ENCODE results near the gene GRIA3.
"Not testable (repeated sequence)": the region's sequence is repeated elsewhere in the genome, so short reads cannot be mapped to it uniquely, and the experiment has no call there.

GRCh38 chrX:123530726-123531125, 346.6 kb downstream of the GRIA3 start:
- TF ChIP-seq CTCF (IDR thresholded peaks at IDR 0.05; ENCODE audit: poor library complexity); EZH2 (IDR thresholded peaks at IDR 0.05; ENCODE audit: borderline replicate concordance): not testable (repeated sequence)
